ENCODE data around the gene FOCAD.

DNA sequence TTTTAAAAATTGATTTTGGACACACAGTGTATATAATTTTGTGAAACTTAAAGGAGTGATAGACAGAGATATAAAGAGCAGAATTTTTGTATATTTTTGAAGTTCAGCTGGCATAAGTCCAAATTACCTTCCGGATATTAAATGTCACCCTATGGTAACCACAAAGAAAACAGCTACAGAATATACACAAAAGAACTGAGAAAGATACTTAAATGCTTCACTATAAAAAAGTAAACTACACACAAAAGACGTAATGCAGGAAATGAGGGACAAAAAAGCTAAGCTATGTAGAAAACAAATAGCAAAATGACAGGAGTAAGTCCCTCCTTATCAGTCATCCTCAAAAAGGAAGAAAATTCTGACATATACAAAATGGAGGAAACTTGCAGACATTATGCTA, 318.0 kb downstream of the FOCAD start:
- TF ChIP-seq, protein P1, sequence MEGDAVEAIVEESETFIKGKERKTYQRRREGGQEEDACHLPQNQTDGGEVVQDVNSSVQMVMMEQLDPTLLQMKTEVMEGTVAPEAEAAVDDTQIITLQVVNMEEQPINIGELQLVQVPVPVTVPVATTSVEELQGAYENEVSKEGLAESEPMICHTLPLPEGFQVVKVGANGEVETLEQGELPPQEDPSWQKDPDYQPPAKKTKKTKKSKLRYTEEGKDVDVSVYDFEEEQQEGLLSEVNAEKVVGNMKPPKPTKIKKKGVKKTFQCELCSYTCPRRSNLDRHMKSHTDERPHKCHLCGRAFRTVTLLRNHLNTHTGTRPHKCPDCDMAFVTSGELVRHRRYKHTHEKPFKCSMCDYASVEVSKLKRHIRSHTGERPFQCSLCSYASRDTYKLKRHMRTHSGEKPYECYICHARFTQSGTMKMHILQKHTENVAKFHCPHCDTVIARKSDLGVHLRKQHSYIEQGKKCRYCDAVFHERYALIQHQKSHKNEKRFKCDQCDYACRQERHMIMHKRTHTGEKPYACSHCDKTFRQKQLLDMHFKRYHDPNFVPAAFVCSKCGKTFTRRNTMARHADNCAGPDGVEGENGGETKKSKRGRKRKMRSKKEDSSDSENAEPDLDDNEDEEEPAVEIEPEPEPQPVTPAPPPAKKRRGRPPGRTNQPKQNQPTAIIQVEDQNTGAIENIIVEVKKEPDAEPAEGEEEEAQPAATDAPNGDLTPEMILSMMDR (IDR thresholded peaks at IDR 0.05): no peak
- TF ChIP-seq EZH2 (IDR thresholded peaks at IDR 0.05): no peak

Measured in neural progenitor cell (in vitro differentiated cells).